ENCODE data around the gene CDK10.

Gene CDK10

GRCh38 chr16:89667633-89668032 is 18.9 kb upstream of the CDK10 start:
- peak overlapping the region; percentile 65 for H3K27ac ChIP-seq
- TF ChIP-seq ZFX (IDR thresholded peaks at IDR 0.05; ENCODE audit: borderline replicate concordance): no peak
- TF ChIP-seq CTCF (IDR thresholded peaks at IDR 0.05): no peak; the same call in 1 of the 2 replicates

- TF ChIP-seq CTCF (IDR thresholded peaks at IDR 0.05): no peak
- no peak for TF ChIP-seq ZFX (IDR thresholded peaks at IDR 0.05; ENCODE audit: borderline replicate concordance)
- peak overlapping the region; percentile 65 for H3K27ac ChIP-seq
Measured at GRCh38 chr16:89668790-89669158, 17.7 kb upstream of the CDK10 start.

GRCh38 chr16:89669755-89670154 is 16.7 kb upstream of the CDK10 start:
- TF ChIP-seq ZFX (IDR thresholded peaks at IDR 0.05; ENCODE audit: borderline replicate concordance): no peak
- no peak for TF ChIP-seq CTCF (IDR thresholded peaks at IDR 0.05)
- peak overlapping the region; percentile 61 for H3K27ac ChIP-seq

- no peak for TF ChIP-seq CTCF (IDR thresholded peaks at IDR 0.05)
- TF ChIP-seq ZFX (IDR thresholded peaks at IDR 0.05; ENCODE audit: borderline replicate concordance): no peak
- peak overlapping the region; percentile 61 for H3K27ac ChIP-seq
Measured at GRCh38 chr16:89670496-89671431, 15.7 kb upstream of the CDK10 start.

GRCh38 chr16:89671565-89671964 is 14.9 kb upstream of the CDK10 start:
- peak overlapping the region; percentile 86; the same call in 1 of the 2 replicates for H3K27ac ChIP-seq

GRCh38 chr16:89672177-89672941 is 14.1 kb upstream of the CDK10 start:
- TF ChIP-seq ZFX (IDR thresholded peaks at IDR 0.05; ENCODE audit: borderline replicate concordance) (no peak), CTCF (IDR thresholded peaks at IDR 0.05) (no peak)
- peak overlapping the region; percentile 86 for H3K27ac ChIP-seq

- TF ChIP-seq CTCF (IDR thresholded peaks at IDR 0.05) (no peak), ZFX (IDR thresholded peaks at IDR 0.05; ENCODE audit: borderline replicate concordance) (no peak)
- H3K27ac ChIP-seq: no peak overlapping the region
Measured at GRCh38 chr16:89678258-89678657, 8.2 kb upstream of the CDK10 start.
